A172 (cell line): Measurements from ENCODE around the gene ATP10A. TPM values are rescaled to one million over a fixed set of nuclear protein-coding genes. Genes with fewer than 3 reads are reported as not detected.
"Not testable (repeated sequence)": the region's sequence is repeated elsewhere in the genome, so short reads cannot be mapped to it uniquely, and the experiment has no call there.

ENCODE experiments used
- DNase-seq: peaks from one replicate; pipeline ENCODE4 v3.0.0-alpha.2; 2015; ENCODE audit warnings: low spot score
- total RNA-seq: library from RNA; depleted of rRNA; stranded (reverse); fragments of >200 nt; shearing (Covaris generic); gene quantifications from 2 replicates; pipeline ENCODE4 v1.2.3, GENCODE V29; 2014

Gene ATP10A
- total RNA-seq, 1 experiment from 2014 or later, result not detected

DNA sequence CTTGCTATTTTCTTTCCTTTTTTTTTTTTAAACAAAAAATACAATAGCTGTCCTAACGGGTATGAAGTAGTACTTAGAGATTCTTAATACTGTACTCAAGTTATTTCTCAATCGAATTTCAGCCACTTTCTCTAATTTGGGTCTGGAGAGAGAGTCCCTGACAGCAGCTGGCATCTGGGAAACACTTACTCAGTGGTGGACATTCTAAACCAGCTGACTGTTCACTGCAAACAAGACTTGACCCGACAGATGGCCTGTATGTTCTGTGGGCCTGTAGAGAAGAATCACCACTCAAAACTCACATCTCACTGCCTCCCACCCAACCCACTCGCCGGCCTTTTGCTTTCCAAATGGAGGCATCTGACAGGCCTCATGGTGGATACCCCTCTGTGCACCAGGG, 199.6 kb downstream of the ATP10A start:
- DNase-seq, result no peak

DNA sequence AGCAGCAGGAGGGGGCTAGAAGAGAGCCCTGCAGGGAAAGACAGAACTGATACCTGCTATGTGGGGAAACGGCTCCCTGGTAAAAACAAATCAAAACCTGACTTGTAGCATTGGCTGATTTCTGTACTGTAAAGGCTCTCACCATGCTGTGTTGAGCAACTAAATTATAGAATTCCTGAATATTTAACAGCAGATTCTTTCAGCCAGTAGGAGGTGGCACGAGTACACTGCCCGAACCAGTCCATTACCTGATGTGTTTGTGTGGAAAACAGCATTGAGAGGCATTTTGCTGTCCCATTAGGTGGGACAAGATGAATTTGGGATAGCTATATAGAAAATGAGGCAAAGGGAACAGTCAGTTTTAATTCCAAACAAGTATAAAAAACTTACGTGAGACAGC, 201.2 kb downstream of the ATP10A start:
- no peak for DNase-seq

DNA sequence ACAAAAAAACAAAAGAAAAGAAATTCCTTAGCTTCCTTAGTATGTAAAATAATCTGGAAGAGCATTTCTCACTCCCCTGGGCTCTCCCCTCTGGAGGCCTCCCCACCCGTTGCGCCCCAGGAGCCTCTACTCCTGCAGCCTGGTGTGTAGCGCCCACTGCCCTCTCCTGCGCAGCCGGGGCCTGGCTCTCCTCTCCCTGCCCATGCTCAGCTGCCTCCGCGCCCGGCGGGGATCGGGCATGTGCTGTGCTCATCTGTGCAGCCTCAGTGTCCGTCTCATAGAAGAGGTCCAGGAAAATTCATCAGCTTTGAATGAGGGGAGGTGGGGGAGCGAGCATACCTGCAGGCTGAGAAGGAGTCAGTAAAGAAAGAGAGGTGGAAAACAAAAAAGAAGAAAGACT, 203.9 kb downstream of the ATP10A start:
- DNase-seq, result no peak

DNA sequence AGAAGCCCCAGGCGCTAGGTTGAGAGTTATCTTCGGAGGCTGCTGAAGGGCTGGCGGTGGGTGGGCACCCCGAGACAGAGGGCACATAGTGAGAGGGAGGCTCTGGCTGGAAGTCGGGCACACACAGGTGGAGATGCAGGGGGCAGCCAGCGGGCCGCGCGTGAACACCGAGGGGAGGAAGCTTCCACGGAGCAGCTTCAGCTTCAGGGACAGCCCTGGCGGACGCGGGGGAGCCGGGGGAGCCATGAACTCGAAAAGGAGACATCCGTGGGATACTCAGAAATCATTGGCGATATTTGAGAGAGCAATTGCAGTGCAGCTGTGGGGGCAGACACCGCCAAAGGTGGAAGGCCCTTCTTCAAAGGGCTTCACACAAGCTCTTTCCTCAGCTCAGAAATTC, 204.6 kb downstream of the ATP10A start:
- DNase-seq, result no peak

DNA sequence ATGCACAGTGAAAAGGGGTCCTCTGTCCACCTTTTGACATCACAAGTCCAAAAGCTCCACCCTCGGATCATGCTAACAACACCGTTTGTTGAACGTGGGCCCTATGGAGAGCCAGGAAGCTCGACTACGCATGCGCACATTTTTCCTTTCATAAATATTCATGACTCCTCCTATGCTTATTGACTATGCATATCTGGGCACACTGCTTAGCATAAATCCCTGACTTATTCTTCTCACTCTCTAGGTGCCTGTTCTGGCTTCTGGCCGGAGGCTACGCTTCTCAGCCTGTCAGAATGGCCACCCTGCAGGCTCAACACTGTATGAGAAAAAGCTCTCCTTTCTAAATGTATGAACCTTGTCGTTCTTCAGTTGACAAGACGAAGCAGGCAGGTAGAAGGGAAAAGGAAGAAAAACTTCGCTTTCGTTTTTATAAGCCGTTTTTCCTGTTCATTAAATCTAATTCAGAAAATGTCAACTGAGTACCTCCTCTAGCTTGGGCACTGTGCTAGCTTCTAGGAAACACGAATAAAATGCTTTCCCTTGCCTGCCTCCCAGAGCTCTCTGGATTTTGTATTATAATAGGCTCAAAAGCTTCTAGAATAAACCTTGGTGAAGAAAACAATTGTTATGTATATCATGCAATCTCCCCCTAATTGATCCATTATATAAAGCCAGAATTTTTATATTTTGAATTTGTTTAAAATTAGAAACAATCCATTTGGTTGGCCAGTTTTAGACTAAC, 207.7 kb downstream of the ATP10A start:
- DNase-seq, result no peak

DNA sequence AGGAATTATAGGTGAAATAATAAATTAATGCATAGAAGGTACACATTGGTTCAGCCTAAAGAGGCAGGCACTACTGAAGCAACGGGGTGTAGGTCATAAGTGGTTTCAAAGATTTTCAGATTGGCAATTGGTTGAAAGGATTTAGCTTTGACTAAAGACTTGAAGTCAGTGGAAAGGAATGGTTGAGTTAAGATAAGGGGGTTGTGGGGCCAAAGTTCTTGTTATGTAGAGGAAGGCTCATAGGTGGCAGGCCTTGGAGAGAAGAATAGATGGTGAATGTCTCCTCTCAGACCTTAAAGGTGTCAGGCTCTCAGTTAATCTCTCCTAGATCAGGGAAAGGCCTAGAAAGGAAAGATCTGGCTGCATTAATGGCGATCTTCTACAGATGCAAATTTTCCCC, 209.8 kb downstream of the ATP10A start:
- no peak for DNase-seq

DNA sequence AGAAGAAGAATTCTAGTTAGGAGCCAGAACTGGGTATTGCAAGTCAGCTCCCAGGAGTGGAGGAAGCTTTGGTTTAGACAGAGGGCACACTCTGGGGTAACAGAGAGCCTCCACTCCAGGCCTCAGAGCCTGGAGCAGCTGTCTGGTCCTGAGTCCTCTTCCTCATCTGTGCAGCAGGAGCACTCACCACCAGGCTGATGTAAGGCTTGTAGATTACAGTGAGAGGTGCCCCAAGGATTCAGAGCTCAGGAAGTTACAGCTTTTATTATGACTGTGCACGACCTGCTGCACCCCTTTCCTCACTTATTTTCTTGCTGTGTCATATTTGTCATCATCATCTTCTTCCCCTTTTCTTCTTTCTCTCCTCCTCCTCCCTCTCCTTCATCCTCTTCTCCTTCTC, 210.4 kb downstream of the ATP10A start:
- no peak for DNase-seq

DNA sequence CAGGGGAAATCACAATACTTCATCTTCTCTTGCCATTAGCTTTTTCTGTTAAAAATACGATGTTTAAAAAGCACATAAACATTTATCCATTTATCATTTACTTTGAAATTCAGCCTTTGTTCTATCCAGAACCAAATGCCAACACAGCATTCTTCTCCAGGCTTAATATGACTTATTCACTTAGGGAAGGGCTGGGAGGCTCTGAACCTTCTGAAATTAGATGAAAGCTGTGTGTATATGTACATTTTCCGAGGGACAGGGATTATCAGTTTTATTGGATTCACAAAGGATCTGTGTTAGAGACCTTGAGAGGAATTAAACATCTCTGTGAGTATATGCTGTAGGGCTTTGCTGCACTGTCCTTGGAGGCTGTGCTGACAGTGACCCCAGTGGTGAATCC, 213.7 kb downstream of the ATP10A start:
- no peak for DNase-seq

DNA sequence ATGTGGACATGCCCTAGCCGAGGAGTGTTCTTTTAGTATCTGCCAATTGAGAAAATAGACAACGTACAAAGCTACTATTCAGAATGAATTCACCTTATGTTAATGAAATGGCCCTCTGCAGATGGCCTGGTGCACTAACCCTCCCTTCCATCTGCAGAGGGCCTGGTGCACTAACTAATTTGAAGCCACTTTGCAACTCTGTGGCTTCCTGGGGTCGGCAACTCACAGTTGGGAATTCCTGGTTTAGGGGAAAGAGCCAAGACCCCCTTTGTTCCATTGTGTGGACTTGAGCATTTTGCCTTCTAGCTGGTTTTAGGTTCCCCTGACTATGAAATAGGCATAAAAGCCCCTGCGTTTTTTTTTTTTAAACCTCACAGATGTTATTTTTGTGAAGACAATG, 220.0 kb downstream of the ATP10A start:
- no peak for DNase-seq

DNA sequence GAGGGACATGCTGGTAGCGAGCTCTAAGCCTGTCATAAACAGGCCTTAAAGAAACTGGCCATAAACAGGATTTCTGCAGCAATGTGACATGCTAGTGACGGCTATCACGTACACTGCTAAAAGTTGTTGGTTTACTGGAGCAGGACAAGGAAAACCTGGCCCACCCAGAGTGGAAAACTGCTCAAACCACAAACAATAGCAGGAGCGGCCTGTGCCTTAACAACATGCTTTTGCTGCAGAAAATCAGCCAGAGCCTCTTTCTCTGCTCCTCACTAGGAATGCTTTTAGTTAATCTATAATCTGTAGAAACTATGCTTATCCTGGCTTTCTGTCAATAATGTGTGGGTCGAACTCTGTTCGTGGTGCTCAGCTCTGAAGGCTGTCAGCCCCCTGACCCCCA, 221.4 kb downstream of the ATP10A start:
- no peak for DNase-seq

DNA sequence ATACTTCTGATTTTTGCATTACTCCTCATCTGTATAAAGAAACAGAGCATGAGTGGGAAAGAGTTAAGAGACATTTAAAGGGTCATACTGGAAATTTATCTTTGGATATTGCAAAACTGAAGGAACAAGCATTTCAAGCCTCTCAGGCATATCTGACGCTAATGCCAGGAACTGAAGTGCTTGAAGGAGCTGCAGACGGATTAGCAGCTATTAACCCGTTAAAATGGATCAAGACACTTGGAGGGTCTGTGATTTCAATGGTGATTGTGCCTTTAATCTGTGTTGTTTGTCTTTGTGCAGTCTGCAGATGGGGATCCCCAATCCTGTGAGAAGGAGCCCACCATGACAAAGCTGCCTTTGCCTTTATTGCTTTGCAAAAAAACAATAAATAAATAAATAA, 221.8 kb downstream of the ATP10A start:
- no peak for DNase-seq

DNA sequence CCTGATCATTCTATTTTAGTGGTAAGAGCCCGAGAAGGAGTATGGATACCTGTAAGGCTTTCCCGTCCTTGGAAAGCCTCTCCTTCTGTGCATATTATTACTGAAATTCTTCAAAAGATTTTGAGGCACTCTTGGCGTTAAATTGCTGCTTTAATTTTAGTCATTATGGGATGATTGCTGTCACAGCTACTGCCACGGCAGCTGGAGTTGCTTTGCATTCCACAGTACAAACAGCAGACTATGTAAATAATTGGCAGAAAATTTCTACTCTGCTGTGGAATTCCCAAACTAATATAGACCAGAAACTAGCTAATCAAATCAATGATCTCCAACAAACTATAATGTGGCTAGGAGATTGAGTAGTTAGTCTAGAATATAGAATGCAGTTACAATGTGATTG, 222.2 kb downstream of the ATP10A start:
- DNase-seq, result not testable (repeated sequence)

DNA sequence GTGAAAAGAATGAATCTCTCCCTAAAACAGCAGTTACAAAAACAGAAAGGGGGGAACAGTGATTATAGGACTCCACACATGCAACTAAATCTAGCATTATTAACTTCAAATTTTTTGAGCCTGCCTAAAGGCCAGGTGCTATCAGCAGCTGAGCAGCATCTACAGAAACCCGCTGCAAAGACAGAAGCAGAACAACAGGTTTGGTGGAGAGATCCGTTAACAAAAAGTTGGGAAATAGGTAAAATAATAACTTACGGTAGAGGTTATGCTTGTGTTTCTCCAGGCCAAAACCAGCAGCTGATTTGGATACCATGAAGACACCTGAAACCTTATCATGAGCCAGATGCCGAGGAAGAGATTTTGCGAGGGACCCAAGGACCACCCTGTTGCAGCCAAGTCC, 222.7 kb downstream of the ATP10A start:
- DNase-seq, result no peak

DNA sequence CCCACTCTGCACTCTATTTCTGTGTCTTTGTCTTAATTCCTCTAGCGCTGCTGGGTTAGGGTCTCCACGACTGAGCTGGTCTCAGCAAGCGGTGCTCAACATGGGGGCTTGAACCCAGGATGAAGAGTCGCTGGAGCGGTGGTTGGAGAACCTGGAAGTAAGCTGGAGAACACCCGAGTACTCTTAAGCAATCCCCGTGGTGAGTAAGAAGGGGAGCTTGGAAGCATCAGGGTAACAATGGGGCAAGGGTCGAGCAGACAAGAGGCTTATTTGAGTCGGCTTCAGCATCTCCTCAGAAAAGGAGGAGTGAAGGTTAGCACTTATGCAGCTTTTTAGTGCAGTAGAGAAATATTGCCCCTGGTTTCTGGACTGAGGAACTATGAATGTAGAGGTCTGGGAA, 226.6 kb downstream of the ATP10A start:
- DNase-seq, result not testable (repeated sequence)

DNA sequence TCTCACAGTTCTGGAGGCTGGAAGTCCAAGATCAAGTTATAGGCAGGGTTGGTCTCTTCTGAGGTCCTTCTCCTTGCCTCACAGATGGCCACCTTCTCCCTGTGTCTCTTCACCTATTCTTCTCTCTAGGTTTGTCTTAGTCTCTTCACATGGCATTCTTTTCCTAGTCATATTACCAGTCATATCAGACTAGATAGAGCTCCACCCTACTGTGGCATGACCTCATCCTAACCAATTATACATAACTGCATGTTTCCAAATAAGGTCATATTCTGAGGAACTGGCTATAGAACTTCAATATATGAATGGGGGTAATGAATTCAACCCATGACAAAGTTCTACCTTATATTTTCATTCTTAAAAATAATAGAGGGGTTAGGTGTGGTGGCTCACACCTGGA, 227.9 kb downstream of the ATP10A start:
- no peak for DNase-seq

DNA sequence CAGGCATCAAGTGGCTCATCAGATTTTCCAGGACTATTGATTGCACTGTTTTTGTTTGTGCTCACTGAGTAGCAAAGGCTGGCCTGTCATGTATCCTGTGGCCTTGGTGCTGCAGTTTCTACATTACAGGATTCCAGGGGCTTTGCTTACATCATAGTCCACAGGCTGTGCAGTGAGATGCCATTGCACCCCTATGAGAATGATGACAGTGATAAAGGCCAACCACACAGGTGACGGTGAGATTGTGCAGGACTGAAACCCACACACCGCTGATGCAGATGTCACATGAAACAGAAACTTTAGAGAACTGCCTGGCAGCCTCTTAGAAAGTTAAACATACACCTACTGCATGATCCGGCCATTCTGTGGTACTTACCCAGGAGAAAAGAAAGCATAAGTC, 229.3 kb downstream of the ATP10A start:
- no peak for DNase-seq

DNA sequence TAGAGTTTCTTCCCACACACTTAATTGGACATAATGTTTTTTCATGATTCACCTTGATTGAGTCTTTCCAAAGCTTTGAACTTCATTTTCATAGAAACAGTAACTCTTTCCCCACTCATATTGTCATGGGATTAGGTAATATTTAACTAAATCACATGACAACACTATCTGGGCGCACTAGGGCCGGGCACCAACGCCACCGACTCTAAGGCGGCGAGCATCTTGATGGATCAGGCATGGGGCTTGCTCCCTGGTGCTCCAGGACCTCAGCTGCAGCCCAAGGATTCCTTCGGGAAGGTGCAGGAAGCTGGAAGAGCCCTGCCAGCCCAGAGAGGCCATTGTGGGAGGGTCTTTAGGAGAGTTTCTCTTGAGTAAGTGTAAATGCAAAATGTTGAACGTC, 231.2 kb downstream of the ATP10A start:
- no peak for DNase-seq
